HG02938 (cell line): ENCODE measurements around the gene CA5A.

Experiments used
- ATAC-seq: cut with Tn5 transposase; IDR thresholded peaks from one replicate; pipeline ENCODE4 v1.9.1; 2021; ENCODE audit warnings: mild to moderate bottlenecking, moderate library complexity; ENCODE audit not compliant: unreplicated experiment

The CA5A gene

DNA sequence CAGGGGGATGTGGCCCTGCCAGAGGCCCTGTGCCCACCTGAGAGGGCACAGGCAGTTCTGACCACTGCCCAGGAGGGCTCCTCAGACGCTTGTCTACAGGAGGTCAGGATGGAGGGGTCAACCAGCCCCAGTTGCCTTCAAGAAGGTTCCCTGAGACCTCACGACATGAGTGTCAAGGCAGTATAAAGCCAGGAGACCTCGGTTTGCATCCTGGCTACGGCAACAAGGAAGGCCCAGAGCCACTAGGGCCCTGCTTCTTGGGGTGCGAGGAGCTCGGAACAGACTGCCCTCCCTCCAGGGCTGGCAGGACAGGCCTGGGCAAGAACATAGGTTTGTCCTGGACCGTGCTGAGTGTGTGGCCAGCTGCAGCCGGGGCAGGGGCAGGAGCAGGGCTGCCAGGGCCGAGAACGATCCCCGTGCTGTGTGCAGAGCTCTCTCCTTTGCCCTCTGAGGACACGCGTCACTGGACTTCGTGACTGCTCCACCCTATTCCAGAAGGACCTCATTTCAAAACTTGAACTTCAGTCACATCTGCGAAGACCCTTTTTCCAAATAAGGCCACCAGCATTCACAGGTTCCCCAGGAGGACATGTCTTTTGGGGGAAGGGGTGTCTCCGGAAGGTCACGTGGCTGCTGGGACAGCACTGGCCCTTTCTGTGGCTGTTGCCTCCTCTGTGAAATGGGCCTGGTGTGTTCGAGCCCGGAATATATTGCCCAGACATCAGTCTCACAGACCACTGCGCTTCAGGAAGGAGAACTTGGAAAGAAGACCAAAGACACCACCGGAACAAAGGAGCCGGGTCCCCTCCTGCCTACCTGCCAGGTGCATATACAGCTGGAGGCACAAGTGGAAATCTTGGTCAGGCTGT, 94.8 kb downstream of the CA5A start:
- ATAC-seq, result no peak

DNA sequence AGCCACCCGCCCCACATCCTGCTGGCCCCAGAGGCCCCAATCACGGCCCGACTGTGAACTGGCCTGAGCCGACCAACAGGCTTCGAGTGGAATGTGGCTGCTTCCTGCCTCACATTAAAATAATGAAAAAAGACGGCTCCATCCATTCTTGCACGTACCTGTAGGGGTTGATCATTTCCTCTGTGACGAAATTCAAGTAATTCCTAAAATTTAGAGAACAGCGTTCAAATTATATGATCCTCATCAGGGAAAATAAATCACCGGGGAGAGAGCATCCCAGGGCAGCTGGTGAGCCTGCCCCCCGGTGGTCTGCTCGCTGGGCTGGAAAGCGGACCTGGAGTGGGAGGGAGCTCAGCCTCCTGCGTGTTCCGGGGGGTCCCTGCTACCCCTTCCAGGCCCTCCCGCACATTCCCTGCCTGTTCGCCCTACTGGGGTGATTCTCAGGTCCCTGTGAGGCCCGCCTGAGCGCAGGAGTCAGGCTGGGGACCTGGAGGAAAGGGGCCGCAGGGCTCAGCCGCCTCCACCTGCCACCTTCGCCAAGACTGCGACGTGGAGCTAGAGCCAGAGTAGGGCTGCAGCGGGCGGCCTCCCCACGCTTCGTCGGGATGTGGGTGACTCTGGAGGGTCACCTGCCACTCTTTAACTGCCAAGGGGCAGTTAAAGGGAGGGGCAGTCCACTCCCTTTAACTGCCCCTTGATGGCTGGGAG, 95.9 kb downstream of the CA5A start:
- no peak for ATAC-seq

DNA sequence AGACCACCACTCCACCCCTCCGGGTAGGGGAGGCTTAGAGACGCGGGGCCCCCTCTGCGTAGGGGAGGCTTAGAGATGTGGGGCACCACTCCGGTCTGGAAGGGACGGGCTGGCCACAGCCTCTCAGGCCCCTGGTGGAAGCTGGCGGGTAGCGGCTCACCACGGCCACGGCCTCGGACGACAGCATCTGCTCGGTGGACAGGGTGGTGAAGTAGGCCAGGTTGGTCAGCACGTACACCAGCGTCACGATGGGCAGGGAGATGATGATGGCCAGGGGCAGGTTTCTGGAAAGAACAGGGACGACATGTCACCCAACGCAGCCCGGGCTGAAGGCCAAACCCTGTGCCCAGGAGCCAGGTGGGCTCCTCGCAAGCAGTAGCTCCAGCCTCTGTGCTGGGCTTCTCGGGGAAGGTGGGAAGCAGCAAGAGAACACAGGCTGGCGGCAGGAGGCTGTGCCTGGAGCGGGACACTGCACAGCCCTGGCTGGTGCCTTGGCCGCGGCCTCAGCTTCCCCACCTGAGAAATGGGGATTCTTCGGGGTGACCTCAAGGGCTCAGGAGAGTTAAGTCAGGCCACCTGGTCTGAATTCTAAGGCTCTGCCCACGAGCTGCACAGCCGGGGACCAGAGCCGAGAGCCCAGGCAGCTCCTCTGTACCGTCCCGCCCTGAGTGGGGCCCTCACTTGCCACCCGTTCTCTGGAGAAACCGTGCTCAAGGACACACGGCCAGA, 96.6 kb downstream of the CA5A start:
- ATAC-seq, result no peak

DNA sequence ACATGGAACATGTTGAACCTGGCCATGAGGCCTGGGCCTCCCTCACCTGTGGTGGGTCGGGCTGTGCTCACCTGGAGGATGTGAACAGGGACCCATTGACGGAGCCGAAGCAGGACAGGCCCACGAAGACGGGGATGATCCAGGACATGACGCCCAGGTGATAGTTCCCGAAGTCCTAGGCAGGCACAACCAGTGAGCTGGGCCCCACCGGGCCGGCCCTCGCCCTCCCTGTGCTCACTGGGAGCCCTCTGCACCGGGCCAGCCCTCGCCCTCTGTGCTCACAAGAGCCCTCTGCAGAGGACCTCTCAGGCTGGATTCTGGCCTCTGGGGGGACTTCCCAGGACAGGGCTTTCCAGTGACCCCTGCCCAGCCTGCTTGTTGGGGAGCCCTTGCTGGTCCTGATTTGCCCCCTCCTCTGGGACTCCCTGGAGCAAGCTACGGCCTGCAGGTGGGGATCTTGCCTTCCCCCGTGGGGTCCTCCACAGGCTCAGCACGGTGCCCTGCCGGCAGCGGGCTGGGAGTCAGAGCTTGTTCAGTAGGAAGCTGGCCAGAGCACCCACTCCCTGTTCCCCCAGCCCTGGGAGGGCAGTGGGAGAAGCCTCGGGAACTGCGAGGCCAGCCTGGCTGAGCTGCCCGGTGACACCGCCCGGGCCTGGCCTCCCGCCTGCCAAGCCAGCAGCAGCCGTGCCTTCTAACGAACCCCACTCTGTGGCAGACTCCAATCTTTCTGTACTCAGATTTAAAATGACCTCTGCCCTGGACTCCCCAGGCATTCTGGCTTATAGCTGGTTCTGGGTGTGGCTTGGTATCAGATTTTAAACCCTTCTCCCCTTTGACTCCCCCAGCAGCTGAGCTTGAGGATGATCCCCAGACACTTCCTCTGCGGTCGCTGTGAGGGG, 97.4 kb downstream of the CA5A start:
- ATAC-seq, result no peak
